PC-9 (cell line): Measurements from ENCODE around the gene MTOR.

ENCODE experiments used
- CTCF ChIP-seq: fragments of 200-600 bp; sonication (generic); conservative IDR thresholded peaks from 2 replicates; pipeline ENCODE4 v1.6.1; 2017; ENCODE audit warnings: mixed run types, antibody characterized with exemption, mild to moderate bottlenecking, moderate library complexity
- EZH2 ChIP-seq: fragments of 200-600 bp; sonication (generic); IDR thresholded peaks from 2 replicates; pipeline ENCODE4 v1.8.0; 2017; ENCODE audit warnings: antibody characterized with exemption, low read depth

GRCh38 chr1:11129649-11130390 lies 132.5 kb downstream of the MTOR start:
- TF ChIP-seq CTCF, result no peak
- TF ChIP-seq EZH2, result no peak
